GM18951 (cell line): Measurements from ENCODE around the gene RSU1.

ENCODE experiments used
- POLR2A ChIP-seq: IDR thresholded peaks from 4 replicates; pipeline ENCODE4 v1.6.1; 2011; ENCODE audit warnings: mild to moderate bottlenecking; ENCODE audit not compliant: insufficient read length, insufficient read depth; ENCODE audit errors: extremely low read depth
- in situ Hi-C: fragments of 300-500 bp; cut with MboI; formaldehyde crosslinking; loops from one replicate; pipeline ENCODE4 v1.12.0; 2022; ENCODE audit warnings: low sequenced_read_pairs, mixed read lengths, inconsistent platforms; ENCODE audit not compliant: unreplicated experiment

The RSU1 gene

DNA sequence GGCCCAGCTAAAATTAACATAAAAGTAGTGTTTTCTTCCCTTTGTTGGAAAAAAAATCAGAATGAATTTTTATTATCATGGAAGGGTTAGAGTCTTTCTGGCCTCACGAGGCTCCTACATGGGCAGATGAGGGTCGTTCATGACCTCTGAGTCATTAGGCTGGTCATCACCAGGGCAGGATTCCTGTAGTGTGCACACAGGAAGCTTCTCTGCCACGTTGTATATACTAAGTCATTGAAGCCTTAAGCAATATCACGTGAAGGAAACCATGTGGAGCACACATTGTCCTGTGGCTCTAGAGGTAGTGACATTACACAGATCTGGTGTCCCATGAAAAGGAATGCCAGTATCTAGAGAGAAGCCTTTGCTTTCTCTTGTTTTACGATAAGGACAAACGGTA, 210.8 kb downstream of the RSU1 start:
- TF ChIP-seq POLR2A, result no peak
- in situ Hi-C loops, result no loop called here

DNA sequence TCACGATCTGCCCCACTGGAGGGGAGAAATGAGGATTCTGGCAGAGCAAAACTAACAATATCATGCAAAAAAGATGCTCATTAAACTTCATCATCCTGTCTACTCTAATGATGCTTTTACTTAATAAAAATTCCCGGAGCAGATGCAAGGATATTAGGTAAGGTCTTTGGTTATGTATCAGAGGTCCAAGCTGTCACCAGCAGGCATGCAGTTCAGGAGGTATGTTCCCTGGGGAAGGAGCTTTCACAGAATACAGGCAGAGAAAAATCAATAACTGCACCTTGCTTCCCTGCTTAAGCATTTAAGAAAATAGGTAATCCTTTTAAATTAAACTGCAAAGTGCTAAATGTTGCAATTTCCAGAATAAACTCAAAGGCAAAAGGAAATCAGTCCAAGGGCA, 213.9 kb downstream of the RSU1 start:
- no peak for TF ChIP-seq POLR2A
- in situ Hi-C loops, result no loop called here

DNA sequence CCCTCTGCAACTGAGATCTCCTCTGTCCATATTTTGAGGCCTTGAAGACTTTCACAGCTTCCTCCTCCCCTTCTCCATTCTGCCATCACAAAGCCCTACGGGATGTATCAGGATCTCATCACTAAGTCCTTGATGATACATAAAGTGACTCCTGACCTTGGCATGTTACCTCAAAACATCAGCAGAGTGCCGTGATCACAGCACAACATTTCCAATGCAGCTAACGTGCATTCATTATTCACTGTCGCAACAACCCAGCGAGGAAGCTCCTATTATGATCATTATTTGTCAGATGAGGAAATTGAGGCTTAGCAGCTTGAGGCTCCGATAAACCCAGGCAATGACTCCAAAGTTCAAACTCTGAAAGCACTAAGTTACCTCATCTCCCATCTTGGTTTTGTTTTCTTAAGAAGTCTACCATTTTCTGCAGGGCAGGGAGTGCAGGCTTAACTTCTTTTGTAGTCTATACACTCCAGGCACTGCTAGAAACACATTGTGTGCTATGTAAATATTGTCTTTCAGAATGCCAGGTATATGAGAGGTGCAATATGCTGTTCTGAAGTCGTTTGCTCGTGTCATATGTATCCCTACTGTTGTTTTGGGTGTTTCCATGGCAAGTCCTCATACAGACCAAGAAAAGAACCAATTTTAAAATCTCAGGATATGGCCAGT, 215.0 kb downstream of the RSU1 start:
- in situ Hi-C loops, result no loop called here
- TF ChIP-seq POLR2A, result no peak

DNA sequence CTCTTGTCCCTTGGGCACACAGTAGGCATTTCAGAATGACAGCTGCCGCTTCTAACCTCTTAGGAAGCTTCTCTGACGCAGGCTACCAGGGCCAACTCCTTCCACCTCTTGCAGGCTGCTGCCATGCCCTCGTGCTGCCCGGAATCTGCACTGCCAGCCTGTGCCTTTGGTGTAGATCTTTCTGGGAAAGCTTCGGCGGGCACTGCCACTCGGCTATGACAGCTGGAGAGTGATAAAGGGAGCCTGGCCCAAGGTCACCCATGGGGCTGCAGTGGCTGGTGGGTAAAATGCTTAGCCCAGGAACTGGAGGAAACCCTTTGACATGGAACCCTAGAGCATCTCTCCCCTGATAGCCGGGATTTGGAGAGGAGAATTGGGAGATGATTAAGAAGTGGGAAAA, 217.6 kb downstream of the RSU1 start:
- in situ Hi-C loops, result no loop called here
- no peak for TF ChIP-seq POLR2A

DNA sequence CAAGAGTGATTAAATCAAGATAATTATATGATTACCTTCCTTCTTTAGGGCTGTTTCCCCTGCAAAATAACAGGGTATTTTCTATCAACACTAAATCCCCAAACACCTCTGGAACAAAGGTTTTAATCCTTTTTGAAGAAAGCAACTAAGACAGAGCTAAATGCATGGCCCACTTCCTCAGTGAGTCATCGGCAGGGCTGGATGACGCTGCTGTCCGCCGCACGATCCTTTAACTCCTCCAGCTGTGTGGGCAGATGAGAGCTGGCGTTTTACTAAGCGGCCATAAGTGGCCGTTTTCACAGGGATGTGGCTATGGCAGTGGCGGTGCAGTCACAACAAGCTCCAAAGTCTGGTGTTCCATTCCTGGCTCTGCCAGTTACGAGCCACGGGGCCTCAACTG, 219.6 kb downstream of the RSU1 start:
- TF ChIP-seq POLR2A, result no peak
- in situ Hi-C loops, result no loop called here

DNA sequence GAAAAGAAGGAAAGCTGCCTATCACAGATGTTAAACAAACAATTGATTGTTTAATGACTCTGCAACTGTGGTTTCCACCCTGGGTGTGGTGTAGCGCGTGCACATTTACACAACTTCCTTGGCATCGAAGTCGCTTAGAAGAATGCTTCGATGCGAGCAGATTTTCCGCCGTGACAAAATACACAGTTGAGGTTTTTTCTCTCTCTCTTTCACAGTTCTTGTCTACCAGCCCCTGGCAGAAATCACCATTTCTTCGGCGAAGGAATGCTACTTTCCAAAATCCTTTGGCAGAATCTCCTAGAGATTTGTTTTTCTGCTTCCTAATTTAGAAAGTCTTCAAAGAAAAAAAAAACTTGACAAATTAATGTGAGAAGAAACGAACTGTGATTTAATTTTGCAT, 224.8 kb downstream of the RSU1 start:
- in situ Hi-C loops, result no loop called here
- TF ChIP-seq POLR2A, result no peak

DNA sequence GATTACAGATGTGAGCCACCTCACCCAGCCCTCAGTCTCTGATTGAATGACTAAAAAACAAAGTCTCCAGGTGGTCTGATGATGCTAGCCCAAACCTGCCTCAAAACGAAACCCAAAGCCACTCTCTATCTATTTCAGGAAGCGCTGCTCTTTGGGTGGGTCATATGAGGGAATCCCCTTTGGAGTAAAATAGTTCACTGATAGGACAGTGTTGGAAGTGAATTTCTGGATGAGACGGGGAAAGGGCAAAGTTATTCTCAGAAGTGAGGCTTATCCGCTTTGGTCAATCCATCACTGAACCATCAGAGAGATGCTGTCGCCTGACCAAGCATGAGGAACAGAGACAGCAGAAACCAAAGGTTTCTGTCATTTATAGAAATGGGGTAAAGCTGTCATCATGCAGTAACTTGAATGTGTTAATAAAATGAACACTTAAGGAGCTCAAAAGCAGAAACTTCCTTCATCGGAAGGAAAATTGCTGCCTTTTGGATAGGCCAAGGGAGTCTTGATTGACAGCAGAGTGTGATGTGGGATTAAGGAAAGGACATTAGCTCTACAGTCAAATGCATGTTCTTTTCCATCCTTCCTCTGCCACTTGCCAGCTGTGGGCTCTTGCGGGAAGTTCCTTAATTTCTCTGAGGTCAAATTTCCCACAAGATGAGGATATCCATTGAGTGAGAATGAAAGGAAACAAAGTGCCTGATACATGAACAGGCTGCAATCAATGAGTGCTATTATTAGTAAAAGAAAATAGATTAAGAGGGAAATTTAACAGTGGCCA, 230.7 kb downstream of the RSU1 start:
- TF ChIP-seq POLR2A, result no peak
- in situ Hi-C loops, result no loop called here

DNA sequence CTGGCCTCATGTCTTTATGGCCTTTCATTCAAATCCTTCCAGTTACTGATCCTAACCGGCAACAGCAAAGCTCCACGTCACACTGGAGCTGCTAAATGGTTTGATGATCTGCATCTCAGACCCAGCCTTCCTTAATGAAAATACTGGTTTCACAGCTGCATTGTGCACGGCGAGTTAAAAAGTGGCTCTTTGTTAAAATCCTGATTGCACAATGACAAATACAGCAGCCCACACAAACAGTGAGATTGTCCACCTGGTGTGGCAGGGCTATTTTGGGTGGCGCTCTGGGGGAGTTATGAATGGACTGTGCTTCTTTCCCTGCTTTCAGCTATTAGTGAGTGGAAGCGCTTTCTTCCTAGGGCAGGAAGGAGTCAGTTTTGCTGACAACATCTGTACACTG, 232.1 kb downstream of the RSU1 start:
- TF ChIP-seq POLR2A, result no peak
- in situ Hi-C loops, result no loop called here

DNA sequence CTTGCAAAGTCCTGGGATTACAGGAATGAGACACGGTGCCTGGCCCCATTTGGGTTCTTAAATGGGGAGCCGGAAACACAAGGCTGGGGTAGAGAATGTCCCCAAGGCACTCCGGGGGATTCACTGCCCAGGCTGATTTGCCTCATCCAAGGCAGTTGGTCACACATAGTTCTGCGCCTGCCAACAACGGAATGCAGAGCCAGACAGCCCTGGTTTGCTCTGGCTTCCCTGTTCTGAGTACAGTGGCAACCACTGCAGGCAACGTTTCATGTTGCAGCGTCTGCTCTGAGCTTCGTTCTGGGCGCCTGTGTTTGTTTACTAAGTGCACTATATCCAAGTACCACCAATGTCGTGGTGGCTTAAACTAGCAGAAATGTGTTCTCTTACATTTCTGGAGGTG, 233.8 kb downstream of the RSU1 start:
- TF ChIP-seq POLR2A, result no peak
- in situ Hi-C loops, result no loop called here

DNA sequence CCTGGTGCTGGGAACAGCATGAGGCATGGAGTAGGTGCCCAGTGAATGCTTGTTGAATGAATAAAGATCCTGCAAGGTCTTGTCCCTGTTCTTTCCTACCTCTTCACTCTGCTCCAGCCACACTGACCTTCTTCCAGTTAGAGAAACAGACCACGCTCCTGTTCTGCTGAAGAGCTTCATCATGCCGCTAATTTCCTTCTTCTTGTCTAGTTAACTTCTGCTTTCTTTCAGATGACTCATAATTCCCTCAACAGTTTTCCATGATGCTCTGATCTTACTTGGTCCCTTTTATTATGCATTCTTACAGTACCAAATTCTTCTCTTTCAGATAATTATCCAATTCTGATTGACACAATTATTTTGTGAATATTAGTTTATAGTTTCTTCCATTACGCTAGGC, 236.0 kb downstream of the RSU1 start:
- TF ChIP-seq POLR2A, result no peak
- in situ Hi-C loops, result no loop called here

DNA sequence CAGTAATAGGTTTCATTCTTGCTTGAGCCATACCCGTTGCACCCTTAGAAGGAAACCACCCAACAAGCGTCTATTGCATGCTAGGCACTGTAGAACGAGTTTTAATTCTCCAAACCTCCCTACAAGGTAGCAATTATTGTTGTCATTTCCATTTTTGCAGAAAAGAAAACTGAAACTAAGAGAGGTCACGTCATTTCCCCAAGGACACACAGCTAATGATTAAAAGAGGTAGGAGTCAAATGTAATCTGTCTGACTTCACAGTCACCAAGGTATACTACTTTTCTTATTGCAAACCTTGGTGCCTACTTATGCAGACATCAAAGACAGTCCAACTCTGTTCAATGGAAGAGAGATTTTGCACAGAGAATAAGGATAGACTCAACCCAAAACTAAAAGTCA, 246.5 kb downstream of the RSU1 start:
- in situ Hi-C loops, result no loop called here
- TF ChIP-seq POLR2A, result no peak

DNA sequence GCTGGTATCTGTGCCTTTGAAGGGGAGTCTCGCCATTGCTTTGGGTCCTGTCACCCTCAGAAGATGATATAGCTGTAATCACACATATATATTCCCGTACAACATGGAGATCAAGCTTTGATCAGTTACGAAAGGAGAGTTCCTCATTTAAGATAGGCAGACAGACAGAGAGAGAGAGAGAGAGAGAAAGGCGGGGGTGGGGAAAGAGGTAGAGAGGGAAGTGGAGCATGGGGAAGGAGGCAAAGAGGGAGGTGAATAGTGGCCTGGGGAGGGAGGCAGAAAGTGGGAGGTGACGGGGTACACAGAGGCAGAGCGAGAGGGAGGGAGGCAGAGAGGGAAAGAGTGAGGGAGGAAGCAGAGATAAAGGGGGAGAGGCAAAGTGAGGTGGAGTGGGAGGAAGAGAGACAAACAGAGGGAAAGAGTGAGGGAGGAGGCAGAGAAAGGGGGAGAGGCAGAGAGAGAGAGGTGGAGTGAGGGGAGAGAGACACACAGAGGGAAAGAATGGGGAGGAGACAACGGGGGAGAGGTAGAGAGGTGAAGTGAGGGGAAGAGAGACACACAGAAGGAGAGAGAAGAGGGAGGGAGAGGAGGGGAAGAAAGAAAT, 250.9 kb downstream of the RSU1 start:
- in situ Hi-C loops, result no loop called here

DNA sequence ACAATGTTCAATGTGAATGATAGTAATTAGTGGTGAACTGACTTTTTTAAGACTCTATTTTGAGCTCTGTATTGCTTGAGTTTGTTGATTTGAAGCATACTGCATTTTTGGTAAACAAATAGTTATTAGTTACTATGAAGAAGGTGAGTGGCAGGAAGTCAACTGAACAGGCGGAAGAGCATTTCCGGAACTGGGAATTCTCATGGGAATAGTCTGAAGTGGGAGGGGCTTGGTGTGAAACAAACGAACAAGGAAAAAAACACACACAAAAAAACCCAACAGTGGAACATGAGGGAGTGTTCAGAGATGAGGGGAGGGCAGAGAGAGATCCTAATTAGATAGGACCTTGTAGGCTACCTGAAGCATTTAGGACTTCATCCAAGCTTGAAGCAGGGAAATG, 251.6 kb downstream of the RSU1 start:
- in situ Hi-C loops, result no loop called here

More for the DNA sequence above, 250.9 kb downstream of the RSU1 start:
- TF ChIP-seq POLR2A, result no peak

DNA sequence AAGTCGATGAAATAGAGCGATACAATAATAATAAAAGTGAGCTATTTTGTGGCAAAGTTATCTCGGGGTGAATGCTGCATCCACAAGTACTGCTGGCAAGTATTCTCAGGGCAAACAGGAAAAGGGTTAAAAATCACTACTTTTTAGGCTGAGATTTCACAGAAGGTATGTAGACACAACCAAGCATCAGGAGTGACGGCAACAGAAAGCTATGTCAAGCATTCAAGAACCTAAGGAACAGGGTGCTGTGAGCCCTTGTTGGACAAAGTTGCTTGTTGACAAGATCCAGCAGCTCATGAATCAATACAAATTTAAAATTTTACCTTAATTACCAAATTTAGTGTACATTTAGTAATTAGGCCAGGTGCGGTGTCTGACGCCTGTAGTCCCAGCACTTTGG, 254.3 kb downstream of the RSU1 start:
- no peak for TF ChIP-seq POLR2A
- in situ Hi-C loops, result no loop called here

More for the DNA sequence above, 251.6 kb downstream of the RSU1 start:
- TF ChIP-seq POLR2A, result no peak
